Left ventricle myocardium inferior (tissue), 1 donor: Measurements from ENCODE around the gene BTN1A1. TPM values are rescaled to one million over a fixed set of nuclear protein-coding genes. Genes with fewer than 3 reads are reported as not detected.
A peak's percentile ranks its signal among the peaks of the same experiment; 100 is the strongest.

Experiments used
- DNase-seq: peaks from one replicate; pipeline ENCODE4 v3.0.0-alpha.2; 2020
- H3K27ac ChIP-seq: fragments of 200-600 bp; replicated peaks from 2 replicates; pipeline ENCODE4 v1.8.0; 2021
- H3K27me3 ChIP-seq: fragments of 200-600 bp; 2 replicates; pipeline ENCODE4 v1.8.0; 2021; ENCODE audit warnings: low read depth
- H3K36me3 ChIP-seq: fragments of 200-600 bp; 2 replicates; pipeline ENCODE4 v1.8.0; 2021
- H3K4me1 ChIP-seq: fragments of 200-600 bp; 2 replicates; pipeline ENCODE4 v1.8.0; 2021
- H3K4me3 ChIP-seq: fragments of 200-600 bp; 2 replicates; pipeline ENCODE4 v1.8.0; 2021; ENCODE audit warnings: mild to moderate bottlenecking, moderate library complexity
- H3K9me3 ChIP-seq: fragments of 200-600 bp; replicated peaks from 2 replicates; pipeline ENCODE4 v1.8.0; 2021
- CTCF ChIP-seq: fragments of 200-600 bp; IDR thresholded peaks from 2 replicates; pipeline ENCODE4 v1.8.0; 2021; ENCODE audit warnings: antibody characterized with exemption, mild to moderate bottlenecking, borderline replicate concordance
- intact Hi-C: fragments of 100-400 bp; cut with micrococcal nuclease; formaldehyde crosslinking; loops from one replicate; pipeline ENCODE4 v1.11.0; 2022
- total RNA-seq: library from RNA; stranded (reverse); fragmentation: NEBNext Ultra II Directional; extraction: Animal tissue kit (Norgen Biotek cat#: 25700); gene quantifications from one replicate; pipeline ENCODE4 v1.2.1, GENCODE V29; 2021
- donor health status: DM: no; HTN: yes; CAD: no; lungs with severe emphysema.

BTN1A1 gene
- total RNA-seq, 1 donor from 2014 or later: not detected

- H3K4me1 ChIP-seq: peaks cover 30% of the 10 kb centered on the region
- H3K27me3 ChIP-seq: no peaks in the 10 kb centered on the region
- no peak for TF ChIP-seq CTCF
- no peak overlapping the region for H3K4me3 ChIP-seq
- DNase-seq: no peak
- H3K27ac ChIP-seq: no peak overlapping the region
- H3K36me3 ChIP-seq: no peaks in the 10 kb centered on the region
- intact Hi-C loops: no loop called here
- no peaks in the 10 kb centered on the region for H3K9me3 ChIP-seq
Observed at GRCh38 chr6:26524722-26525370, 24.7 kb downstream of the BTN1A1 start.

- H3K27ac ChIP-seq: no peak overlapping the region
- DNase-seq: no peak
- intact Hi-C loops: no loop called here
- no peaks in the 10 kb centered on the region for H3K9me3 ChIP-seq
- H3K27me3 ChIP-seq: no peaks in the 10 kb centered on the region
- no peak for TF ChIP-seq CTCF
- H3K4me3 ChIP-seq: no peak overlapping the region
- H3K36me3 ChIP-seq: no peaks in the 10 kb centered on the region
- peaks cover 24% of the 10 kb centered on the region for H3K4me1 ChIP-seq
Observed at GRCh38 chr6:26525838-26526237, 25.7 kb downstream of the BTN1A1 start.

- Histone ChIP-seq H3K4me1 (peaks cover 23% of the 10 kb centered on the region), H3K27ac (no peak overlapping the region), H3K4me3 (no peak overlapping the region), H3K9me3 (no peaks in the 10 kb centered on the region), H3K27me3 (no peaks in the 10 kb centered on the region), H3K36me3 (no peaks in the 10 kb centered on the region)
- no peak for DNase-seq
- no peak for TF ChIP-seq CTCF
- intact Hi-C loops: no loop called here
Observed at GRCh38 chr6:26526928-26527327, 26.8 kb downstream of the BTN1A1 start.

GRCh38 chr6:26530203-26530602 is 30.1 kb downstream of the BTN1A1 start:
- Histone ChIP-seq H3K9me3 (no peaks in the 10 kb centered on the region), H3K27me3 (no peaks in the 10 kb centered on the region), H3K27ac (no peak overlapping the region), H3K4me1 (peaks cover 19% of the 10 kb centered on the region), H3K4me3 (no peak overlapping the region), H3K36me3 (no peaks in the 10 kb centered on the region)
- no peak for DNase-seq
- no peak for TF ChIP-seq CTCF
- intact Hi-C loops: no loop called here

GRCh38 chr6:26531897-26532296 is 31.8 kb downstream of the BTN1A1 start:
- intact Hi-C loops: no loop called here
- Histone ChIP-seq H3K27me3 (no peaks in the 10 kb centered on the region), H3K9me3 (no peaks in the 10 kb centered on the region), H3K36me3 (no peaks in the 10 kb centered on the region), H3K4me1 (peaks cover 30% of the 10 kb centered on the region), H3K4me3 (no peak overlapping the region), H3K27ac (peak overlapping the region; percentile 85)
- DNase-seq: no peak
- no peak for TF ChIP-seq CTCF
